Astrocyte of the spinal cord (primary cell): ENCODE data around the gene RNF19B.

Source experiments
- DNase-seq: peaks from one replicate; pipeline ENCODE4 v3.0.0; 2011; ENCODE audit warnings: low read depth, low spot score
- H3K4me3 ChIP-seq: 2 replicates; pipeline ENCODE4 v1.5.1; 2011; ENCODE audit warnings: low read depth, mild to moderate bottlenecking, low read length, moderate library complexity
- in situ Hi-C: cut with HindIII; loops from 2 replicates; pipeline ENCODE4 v1.10.0; 2017; ENCODE audit warnings: low sequenced_read_pairs
- TF ChIP-seq, protein P1 (sequence below): IDR thresholded peaks from 2 replicates; pipeline ENCODE4 v1.5.1; 2012; ENCODE audit warnings: low read depth, mild to moderate bottlenecking, low read length, inconsistent platforms

Gene RNF19B

GRCh38 chr1:32967888-32968568 is 3.4 kb upstream of the RNF19B start:
- TF ChIP-seq, protein P1, sequence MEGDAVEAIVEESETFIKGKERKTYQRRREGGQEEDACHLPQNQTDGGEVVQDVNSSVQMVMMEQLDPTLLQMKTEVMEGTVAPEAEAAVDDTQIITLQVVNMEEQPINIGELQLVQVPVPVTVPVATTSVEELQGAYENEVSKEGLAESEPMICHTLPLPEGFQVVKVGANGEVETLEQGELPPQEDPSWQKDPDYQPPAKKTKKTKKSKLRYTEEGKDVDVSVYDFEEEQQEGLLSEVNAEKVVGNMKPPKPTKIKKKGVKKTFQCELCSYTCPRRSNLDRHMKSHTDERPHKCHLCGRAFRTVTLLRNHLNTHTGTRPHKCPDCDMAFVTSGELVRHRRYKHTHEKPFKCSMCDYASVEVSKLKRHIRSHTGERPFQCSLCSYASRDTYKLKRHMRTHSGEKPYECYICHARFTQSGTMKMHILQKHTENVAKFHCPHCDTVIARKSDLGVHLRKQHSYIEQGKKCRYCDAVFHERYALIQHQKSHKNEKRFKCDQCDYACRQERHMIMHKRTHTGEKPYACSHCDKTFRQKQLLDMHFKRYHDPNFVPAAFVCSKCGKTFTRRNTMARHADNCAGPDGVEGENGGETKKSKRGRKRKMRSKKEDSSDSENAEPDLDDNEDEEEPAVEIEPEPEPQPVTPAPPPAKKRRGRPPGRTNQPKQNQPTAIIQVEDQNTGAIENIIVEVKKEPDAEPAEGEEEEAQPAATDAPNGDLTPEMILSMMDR: no peak
- in situ Hi-C loops: no loop called here
- no peak for DNase-seq
- no peak overlapping the region for H3K4me3 ChIP-seq

- no peak for DNase-seq
- TF ChIP-seq, protein P1: no peak
- no peak overlapping the region for H3K4me3 ChIP-seq
- in situ Hi-C loops: no loop called here
Measured at GRCh38 chr1:32966900-32967299, 2.3 kb upstream of the RNF19B start.

DNA sequence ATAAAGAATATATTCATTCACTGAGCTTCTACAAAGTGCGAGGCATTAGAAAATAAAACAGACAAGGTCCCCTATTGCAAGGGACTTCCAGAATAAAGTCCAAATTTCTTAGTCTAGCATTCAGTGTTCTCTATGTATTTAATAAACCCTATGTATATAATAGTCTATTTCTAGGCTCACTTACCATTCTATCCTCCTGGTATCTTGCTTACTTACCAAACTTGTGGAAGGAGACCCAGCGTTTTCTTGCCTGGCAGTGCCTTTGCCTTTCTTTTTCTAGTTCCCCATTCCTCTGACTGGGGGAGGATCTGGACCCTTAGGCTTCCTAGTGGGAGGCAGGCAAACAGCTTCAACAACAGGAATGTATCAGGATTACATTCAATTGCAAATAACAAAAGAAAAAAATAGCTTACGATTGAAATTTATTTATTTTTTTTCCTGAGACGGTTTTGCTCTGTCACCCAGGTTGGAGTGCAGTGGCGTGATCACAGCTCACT is 690 bp upstream of the RNF19B start:
- DNase-seq: no peak
- TF ChIP-seq, protein P1: no peak
- in situ Hi-C loops: no loop called here
- H3K4me3 ChIP-seq: peak overlapping the region; percentile 33

DNA sequence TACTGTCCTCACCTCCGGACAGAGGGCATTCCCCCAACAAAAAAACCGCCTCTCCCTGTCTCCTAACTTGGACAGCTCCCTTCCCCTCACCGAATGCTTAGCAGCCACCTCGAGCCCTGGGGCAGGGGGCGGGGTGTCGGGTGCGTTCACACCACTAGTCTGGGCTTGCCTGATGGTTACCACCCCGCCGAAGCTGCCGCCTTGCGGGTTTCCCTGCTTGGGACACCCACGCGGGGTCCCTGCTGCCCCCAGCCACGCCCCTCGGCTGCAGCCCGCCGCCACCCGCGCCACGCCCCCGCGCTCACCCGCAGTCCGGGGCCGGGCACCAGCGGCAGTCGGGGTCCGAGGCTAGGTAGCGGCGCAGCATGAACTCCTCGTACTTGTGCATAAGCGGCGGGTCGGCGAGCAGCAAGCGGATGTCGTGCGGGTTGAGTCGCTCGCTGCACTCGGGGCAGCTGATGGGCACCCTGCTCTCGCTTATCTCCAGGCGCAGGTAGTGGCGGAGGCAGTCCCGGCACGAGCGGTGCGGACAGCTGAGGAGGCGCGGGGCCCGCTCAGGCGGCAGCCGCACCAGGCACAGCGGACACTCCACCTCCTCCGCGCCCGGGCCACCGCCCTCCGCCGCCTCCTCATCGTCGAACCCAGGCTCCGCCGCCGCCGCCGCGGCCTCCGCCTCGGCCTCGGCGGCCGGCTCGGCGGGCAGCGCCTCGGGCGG is 706 bp downstream of the RNF19B start:
- DNase-seq: peak; percentile 30
- TF ChIP-seq, protein P1: no peak
- in situ Hi-C loops: no loop called here
- H3K4me3 ChIP-seq: peak overlapping the region; percentile 75

GRCh38 chr1:32962248-32962896 is 2.2 kb downstream of the RNF19B start:
- TF ChIP-seq, protein P1: no peak
- no peak for DNase-seq
- peak overlapping the region; percentile 75 for H3K4me3 ChIP-seq
- in situ Hi-C loops: no loop called here

GRCh38 chr1:32960819-32961355 is 3.7 kb downstream of the RNF19B start:
- in situ Hi-C loops: no loop called here
- no peak for DNase-seq
- no peak overlapping the region for H3K4me3 ChIP-seq

More at GRCh38 chr1:32960819-32961355, 3.7 kb downstream of the RNF19B start:
- TF ChIP-seq, protein P1: no peak
